NCI-H146 treated with DMSO at 0.1 percent for 48 hours (cell line): ENCODE data around the gene CAMK1D.

Experiments
- DNase-seq: peaks from one replicate; lab custom pipeline; 2025; ENCODE audit not compliant: unreplicated experiment; lab: John Stamatoyannopoulos, UW

The CAMK1D gene

GRCh38 chr10:12589291-12589690, 239.9 kb downstream of the CAMK1D start:
- no peak for DNase-seq

GRCh38 chr10:12589791-12590190, 240.4 kb downstream of the CAMK1D start:
- DNase-seq = no peak

GRCh38 chr10:12590675-12591659, 241.6 kb downstream of the CAMK1D start:
- DNase-seq = peak; percentile 43

GRCh38 chr10:12592967-12593366, 243.6 kb downstream of the CAMK1D start:
- no peak for DNase-seq

GRCh38 chr10:12594448-12594944, 245.1 kb downstream of the CAMK1D start:
- DNase-seq = no peak

- no peak for DNase-seq
These were observed 246.7 kb downstream of the CAMK1D start for GRCh38 chr10:12595936-12596576.

- DNase-seq = no peak
These were observed 247.8 kb downstream of the CAMK1D start for GRCh38 chr10:12597176-12597575.

GRCh38 chr10:12597788-12598765, 248.7 kb downstream of the CAMK1D start:
- DNase-seq = peak; percentile 89

- DNase-seq = no peak
These were observed 251.3 kb downstream of the CAMK1D start for GRCh38 chr10:12600652-12601051.

GRCh38 chr10:12602521-12602920, 253.2 kb downstream of the CAMK1D start:
- DNase-seq = peak; percentile 45

GRCh38 chr10:12603766-12604470, 254.6 kb downstream of the CAMK1D start:
- no peak for DNase-seq

GRCh38 chr10:12605580-12606405, 256.4 kb downstream of the CAMK1D start:
- peak; percentile 63 for DNase-seq

GRCh38 chr10:12606461-12606860, 257.1 kb downstream of the CAMK1D start:
- DNase-seq = no peak

GRCh38 chr10:12608761-12609160, 259.4 kb downstream of the CAMK1D start:
- peak; percentile 27 for DNase-seq

- no peak for DNase-seq
These were observed 260.1 kb downstream of the CAMK1D start for GRCh38 chr10:12609435-12609834.

- no peak for DNase-seq
These were observed 263.8 kb downstream of the CAMK1D start for GRCh38 chr10:12613136-12613535.

GRCh38 chr10:12614177-12614995, 265.0 kb downstream of the CAMK1D start:
- DNase-seq = peak; percentile 89
